Naive B cell (primary cell): ENCODE data around the gene DISC1. TPM values are rescaled to one million over a fixed set of nuclear protein-coding genes. Genes with fewer than 3 reads are reported as not detected.
A peak's percentile ranks its signal among the peaks of the same experiment; 100 is the strongest.

ENCODE experiments used
- ATAC-seq, 2 donors: fragments of 150-1000 bp; cut with Tn5 transposase; 2 replicates each; pipeline ENCODE4 v1.10.0; 2021; ENCODE audit warnings: low read depth in 2 of 2, mild to moderate bottlenecking in 2 of 2, moderate library complexity in 2 of 2
- DNase-seq: peaks from one replicate; pipeline ENCODE4 v3.0.0; 2022
- H3K27ac Mint-ChIP-seq, 6 donors: one replicate each; pipeline ENCODE4 v1.8.0; 2020 to 2022; ENCODE audit warnings: mild to moderate bottlenecking in 6 of 6, mixed read lengths in 6 of 6, moderate library complexity in 5 of 6, inconsistent platforms in 2 of 6
- H3K27me3 Mint-ChIP-seq, 3 donors: one replicate each; pipeline ENCODE4 v1.8.0; 2021 to 2022; ENCODE audit warnings: mixed read lengths in 3 of 3, mild to moderate bottlenecking in 1 of 3
- H3K36me3 Mint-ChIP-seq, 2 donors: one replicate each; pipeline ENCODE4 v1.8.0; 2020 to 2022; ENCODE audit warnings: mixed read lengths in 2 of 2, inconsistent platforms in 1 of 2, mild to moderate bottlenecking in 1 of 2
- H3K4me1 Mint-ChIP-seq, 3 donors: one replicate each; pipeline ENCODE4 v1.8.0; 2020 to 2022; ENCODE audit warnings: mixed read lengths in 3 of 3, inconsistent platforms in 1 of 3, mild to moderate bottlenecking in 1 of 3, moderate library complexity in 1 of 3
- H3K4me3 Mint-ChIP-seq, 8 donors: one replicate each; pipeline ENCODE4 v1.8.0; 2020 to 2022; ENCODE audit warnings: mild to moderate bottlenecking in 8 of 8, mixed read lengths in 8 of 8, moderate library complexity in 8 of 8, inconsistent platforms in 2 of 8
- H3K9me3 Mint-ChIP-seq, 7 donors: one replicate each; pipeline ENCODE4 v1.8.0; 2020 to 2022; ENCODE audit warnings: mixed read lengths in 7 of 7, mild to moderate bottlenecking in 5 of 7, inconsistent platforms in 2 of 7, moderate library complexity in 1 of 7
- polyA plus RNA-seq, 6 donors: library from polyadenylated mRNA; unstranded; fragments of 300-500 nt; fragmentation: Illumina TruSeq; gene quantifications; one replicate each; pipeline ENCODE4 v1.2.3, GENCODE V29; 2021; ENCODE audit warnings: low read depth in 6 of 6

Gene DISC1
- polyA plus RNA-seq, 6 donors from 2014 or later = 1.3 to 2.2 (median 2.1) TPM; not detected in 1

- ATAC-seq (no peak), DNase-seq (no peak)
- Mint-ChIP-seq H3K36me3 (peaks cover 0 to 2% of the 10 kb centered on the region in 2 donors), H3K27me3 (no peaks in the 10 kb centered on the region), H3K9me3 (peaks cover 0 to 9% (median 3%) of the 10 kb centered on the region in 7 donors), H3K4me3 (no peak overlapping the region), H3K4me1 (peaks cover 0 to 4% (median 2%) of the 10 kb centered on the region in 3 donors), H3K27ac (peak overlapping the region in 1 of 6 donors; percentile 49)
Measured at GRCh38 chr1:231972111-231972445, 345.5 kb downstream of the DISC1 start.

GRCh38 chr1:231973830-231974229 lies 347.2 kb downstream of the DISC1 start:
- Mint-ChIP-seq H3K27ac (no peak overlapping the region), H3K36me3 (peaks cover 0 to 8% of the 10 kb centered on the region in 2 donors), H3K27me3 (no peaks in the 10 kb centered on the region), H3K9me3 (peaks cover 0 to 17% (median 7%) of the 10 kb centered on the region in 7 donors), H3K4me1 (peaks cover 0 to 4% (median 2%) of the 10 kb centered on the region in 3 donors), H3K4me3 (no peak overlapping the region)
- no peak for DNase-seq
- ATAC-seq = no peak

GRCh38 chr1:231976231-231976630 lies 349.6 kb downstream of the DISC1 start:
- Mint-ChIP-seq H3K9me3 (peaks cover 0 to 17% (median 6%) of the 10 kb centered on the region in 7 donors), H3K4me1 (peaks cover 0 to 2% (median 0%) of the 10 kb centered on the region in 3 donors), H3K27me3 (no peaks in the 10 kb centered on the region), H3K36me3 (peaks cover 0 to 8% of the 10 kb centered on the region in 2 donors), H3K4me3 (no peak overlapping the region), H3K27ac (no peak overlapping the region)
- ATAC-seq (no peak), DNase-seq (no peak)

- Mint-ChIP-seq H3K36me3 (peaks cover 0 to 8% of the 10 kb centered on the region in 2 donors), H3K4me1 (no peaks in the 10 kb centered on the region), H3K27ac (no peak overlapping the region), H3K27me3 (no peaks in the 10 kb centered on the region), H3K9me3 (peaks cover 0 to 14% (median 6%) of the 10 kb centered on the region in 7 donors), H3K4me3 (no peak overlapping the region)
- ATAC-seq (no peak), DNase-seq (no peak)
Measured at GRCh38 chr1:231981675-231982074, 355.1 kb downstream of the DISC1 start.

- ATAC-seq (no peak), DNase-seq (no peak)
- peaks cover 0 to 1% (median 0%) of the 10 kb centered on the region in 7 donors for H3K9me3 Mint-ChIP-seq
- H3K4me3 Mint-ChIP-seq = no peak overlapping the region
- no peaks in the 10 kb centered on the region for H3K4me1 Mint-ChIP-seq
- H3K36me3 Mint-ChIP-seq = no peaks in the 10 kb centered on the region
- no peaks in the 10 kb centered on the region for H3K27me3 Mint-ChIP-seq
- H3K27ac Mint-ChIP-seq = no peak overlapping the region
Measured at GRCh38 chr1:231982871-231983587, 356.4 kb downstream of the DISC1 start.

GRCh38 chr1:231983588-231984193 lies 357.1 kb downstream of the DISC1 start:
- no peak for ATAC-seq
- H3K36me3 Mint-ChIP-seq = no peaks in the 10 kb centered on the region
- H3K27ac Mint-ChIP-seq = no peak overlapping the region
- DNase-seq = no peak
- H3K27me3 Mint-ChIP-seq = no peaks in the 10 kb centered on the region
- H3K4me1 Mint-ChIP-seq = no peaks in the 10 kb centered on the region
- no peak overlapping the region for H3K4me3 Mint-ChIP-seq
- H3K9me3 Mint-ChIP-seq = no peaks in the 10 kb centered on the region

GRCh38 chr1:231985296-231986023 lies 358.9 kb downstream of the DISC1 start:
- H3K4me1 Mint-ChIP-seq = no peaks in the 10 kb centered on the region
- no peaks in the 10 kb centered on the region for H3K27me3 Mint-ChIP-seq
- H3K4me3 Mint-ChIP-seq = no peak overlapping the region
- DNase-seq = no peak
- no peak overlapping the region for H3K27ac Mint-ChIP-seq
- H3K36me3 Mint-ChIP-seq = no peaks in the 10 kb centered on the region
- H3K9me3 Mint-ChIP-seq = no peaks in the 10 kb centered on the region
- no peak for ATAC-seq

GRCh38 chr1:231986631-231987336 lies 360.2 kb downstream of the DISC1 start:
- Mint-ChIP-seq H3K27me3 (no peaks in the 10 kb centered on the region), H3K4me3 (no peak overlapping the region), H3K36me3 (peaks cover 0 to 7% of the 10 kb centered on the region in 2 donors), H3K9me3 (no peaks in the 10 kb centered on the region), H3K27ac (no peak overlapping the region), H3K4me1 (no peaks in the 10 kb centered on the region)
- DNase-seq (no peak), ATAC-seq (no peak)

- H3K27me3 Mint-ChIP-seq = no peaks in the 10 kb centered on the region
- peak overlapping the region in 1 of 6 donors; percentile 60 for H3K27ac Mint-ChIP-seq
- no peak overlapping the region for H3K4me3 Mint-ChIP-seq
- peaks cover 0 to 2% (median 0%) of the 10 kb centered on the region in 7 donors for H3K9me3 Mint-ChIP-seq
- DNase-seq = no peak
- no peaks in the 10 kb centered on the region for H3K4me1 Mint-ChIP-seq
- no peak for ATAC-seq
- H3K36me3 Mint-ChIP-seq = peaks cover 0 to 7% of the 10 kb centered on the region in 2 donors
Measured at GRCh38 chr1:231990388-231990787, 363.8 kb downstream of the DISC1 start.

- Mint-ChIP-seq H3K27ac (peak overlapping the region in 2 of 6 donors; percentile 13 to 39), H3K4me1 (no peaks in the 10 kb centered on the region), H3K27me3 (no peaks in the 10 kb centered on the region), H3K36me3 (peaks cover 0 to 7% of the 10 kb centered on the region in 2 donors), H3K4me3 (no peak overlapping the region), H3K9me3 (peaks cover 0 to 2% (median 0%) of the 10 kb centered on the region in 7 donors)
- no peak for DNase-seq
- no peak for ATAC-seq
Measured at GRCh38 chr1:231991231-231991630, 364.6 kb downstream of the DISC1 start.

GRCh38 chr1:231993968-231994455 lies 367.4 kb downstream of the DISC1 start:
- no peak overlapping the region for H3K4me3 Mint-ChIP-seq
- no peaks in the 10 kb centered on the region for H3K27me3 Mint-ChIP-seq
- peaks cover 0 to 14% of the 10 kb centered on the region in 2 donors for H3K36me3 Mint-ChIP-seq
- peaks cover 0 to 2% (median 0%) of the 10 kb centered on the region in 7 donors for H3K9me3 Mint-ChIP-seq
- DNase-seq (no peak), ATAC-seq (no peak)
- no peaks in the 10 kb centered on the region for H3K4me1 Mint-ChIP-seq
- H3K27ac Mint-ChIP-seq = no peak overlapping the region

- Mint-ChIP-seq H3K27ac (no peak overlapping the region), H3K4me1 (no peaks in the 10 kb centered on the region), H3K4me3 (no peak overlapping the region), H3K9me3 (peaks cover 0 to 2% (median 0%) of the 10 kb centered on the region in 7 donors), H3K36me3 (peaks cover 0 to 7% of the 10 kb centered on the region in 2 donors), H3K27me3 (no peaks in the 10 kb centered on the region)
- ATAC-seq = no peak
- no peak for DNase-seq
Measured at GRCh38 chr1:231998791-231999190, 372.2 kb downstream of the DISC1 start.

GRCh38 chr1:232005300-232005699 lies 378.7 kb downstream of the DISC1 start:
- no peaks in the 10 kb centered on the region for H3K9me3 Mint-ChIP-seq
- ATAC-seq (no peak), DNase-seq (no peak)
- H3K4me1 Mint-ChIP-seq = no peaks in the 10 kb centered on the region
- H3K4me3 Mint-ChIP-seq = no peak overlapping the region
- H3K27me3 Mint-ChIP-seq = no peaks in the 10 kb centered on the region
- no peaks in the 10 kb centered on the region for H3K36me3 Mint-ChIP-seq
- H3K27ac Mint-ChIP-seq = peak overlapping the region in 1 of 6 donors; percentile 75
